ENCODE measurements around the gene BAD. TPM values are rescaled to one million over a fixed set of nuclear protein-coding genes. Genes with fewer than 3 reads are reported as not detected.

The BAD gene
- total and polyA plus RNA-seq, 2 experiments from 2014 or later = 52.0 to 122 TPM

GRCh38 chr11:64318766-64319761, 34.6 kb upstream of the BAD start:
- H3K9me3 ChIP-seq (ENCODE audit: low read depth) = no peaks in the 10 kb centered on the region
- peaks cover 29% of the 10 kb centered on the region for H3K79me2 ChIP-seq
- H3K27me3 ChIP-seq = no peaks in the 10 kb centered on the region
- DNase-seq (ENCODE audit: low spot score) = peak; percentile 25
- 37% methylated on average over 14 of the region's 19 CpGs for WGBS (ENCODE audit: low lambda C conversion rate, missing lambda C conversion rate)
- peak overlapping the region; percentile 79 for H3K4me2 ChIP-seq
- no peaks in the 10 kb centered on the region for H3K36me3 ChIP-seq (replicated peaks; ENCODE audit: insufficient read depth, low read depth)
- TF ChIP-seq EZH2phosphoT487 (IDR thresholded peaks at IDR 0.05; ENCODE audit: low read depth, severe bottlenecking, unreplicated experiment) (no peak), EZH2 (IDR thresholded peaks at IDR 0.05; ENCODE audit: borderline replicate concordance) (no peak)
- TF ChIP-seq, protein P1, sequence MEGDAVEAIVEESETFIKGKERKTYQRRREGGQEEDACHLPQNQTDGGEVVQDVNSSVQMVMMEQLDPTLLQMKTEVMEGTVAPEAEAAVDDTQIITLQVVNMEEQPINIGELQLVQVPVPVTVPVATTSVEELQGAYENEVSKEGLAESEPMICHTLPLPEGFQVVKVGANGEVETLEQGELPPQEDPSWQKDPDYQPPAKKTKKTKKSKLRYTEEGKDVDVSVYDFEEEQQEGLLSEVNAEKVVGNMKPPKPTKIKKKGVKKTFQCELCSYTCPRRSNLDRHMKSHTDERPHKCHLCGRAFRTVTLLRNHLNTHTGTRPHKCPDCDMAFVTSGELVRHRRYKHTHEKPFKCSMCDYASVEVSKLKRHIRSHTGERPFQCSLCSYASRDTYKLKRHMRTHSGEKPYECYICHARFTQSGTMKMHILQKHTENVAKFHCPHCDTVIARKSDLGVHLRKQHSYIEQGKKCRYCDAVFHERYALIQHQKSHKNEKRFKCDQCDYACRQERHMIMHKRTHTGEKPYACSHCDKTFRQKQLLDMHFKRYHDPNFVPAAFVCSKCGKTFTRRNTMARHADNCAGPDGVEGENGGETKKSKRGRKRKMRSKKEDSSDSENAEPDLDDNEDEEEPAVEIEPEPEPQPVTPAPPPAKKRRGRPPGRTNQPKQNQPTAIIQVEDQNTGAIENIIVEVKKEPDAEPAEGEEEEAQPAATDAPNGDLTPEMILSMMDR (IDR thresholded peaks at IDR 0.05; ENCODE audit: poor library complexity) = no peak
- peak overlapping the region; percentile 76 for H3K4me3 ChIP-seq
- H3K4me1 ChIP-seq (ENCODE audit: insufficient read depth) = peaks cover 25% of the 10 kb centered on the region
- H2AFZ ChIP-seq = peak overlapping the region; percentile 73
- no peaks in the 10 kb centered on the region for H4K20me1 ChIP-seq (ENCODE audit: insufficient read depth, poor library complexity, severe bottlenecking)
- H3K9me2 ChIP-seq (replicated peaks; ENCODE audit: insufficient read depth) = no peaks in the 10 kb centered on the region
- peak overlapping the region; percentile 98 for H3K27ac ChIP-seq

DNA sequence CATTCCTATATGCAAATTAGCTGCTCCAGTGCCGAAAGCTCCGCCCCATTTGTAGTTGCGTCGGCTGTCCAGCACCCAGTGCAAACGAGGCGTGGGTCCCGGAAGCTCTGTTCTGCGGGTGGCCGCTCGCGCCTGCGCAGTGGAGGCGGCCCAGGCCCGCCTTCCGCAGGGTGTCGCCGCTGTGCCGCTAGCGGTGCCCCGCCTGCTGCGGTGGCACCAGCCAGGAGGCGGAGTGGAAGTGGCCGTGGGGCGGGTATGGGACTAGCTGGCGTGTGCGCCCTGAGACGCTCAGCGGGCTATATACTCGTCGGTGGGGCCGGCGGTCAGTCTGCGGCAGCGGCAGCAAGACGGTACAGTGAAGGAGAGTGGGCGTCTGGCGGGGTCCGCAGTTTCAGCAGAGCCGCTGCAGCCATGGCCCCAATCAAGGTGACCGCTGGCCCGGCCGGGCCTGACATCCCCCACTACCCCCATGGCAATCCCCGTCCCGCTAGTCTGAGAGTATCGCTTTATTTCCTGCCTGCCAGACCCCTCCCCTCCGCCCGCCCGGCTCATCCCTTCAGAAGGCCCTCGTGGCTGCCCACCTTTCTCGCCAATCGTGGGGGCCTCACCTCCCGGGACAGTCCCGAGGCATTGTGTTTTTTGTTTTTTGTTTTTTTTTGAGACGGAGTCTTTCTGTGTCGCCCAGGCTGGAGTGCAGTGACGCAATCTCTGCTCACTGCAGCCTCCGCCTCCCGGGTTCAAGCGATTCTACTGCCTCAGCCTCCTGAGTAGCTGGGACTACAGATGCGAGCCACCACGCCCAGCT, 33.7 kb upstream of the BAD start, which contains the start of gene PRDX5:
Gene PRDX5 (plus strand): TSS at position 161 of the 805 bp plus-strand sequence. CDS start 95 bp downstream, at position 256.
- H3K4me2 ChIP-seq = peak within 1 kb of the TSS; percentile 79
- peak within 1 kb of the TSS; percentile 98 for H3K27ac ChIP-seq
- no peaks in the 10 kb centered on the region for H3K9me2 ChIP-seq (replicated peaks; ENCODE audit: insufficient read depth)
- no peaks in the 10 kb centered on the region for H3K9me3 ChIP-seq (ENCODE audit: low read depth)
- H3K4me1 ChIP-seq (ENCODE audit: insufficient read depth) = peaks cover 25% of the 10 kb centered on the region
- H3K4me3 ChIP-seq = peak within 1 kb of the TSS; percentile 76
- peaks cover 29% of the 10 kb centered on the region for H3K79me2 ChIP-seq
- no peak for TF ChIP-seq EZH2phosphoT487 (IDR thresholded peaks at IDR 0.05; ENCODE audit: low read depth, severe bottlenecking, unreplicated experiment)
- TF ChIP-seq, protein P1 (IDR thresholded peaks at IDR 0.05; ENCODE audit: poor library complexity) = peak; percentile 34
- 2% methylated on average over 59 of the region's 61 CpGs for WGBS (ENCODE audit: low lambda C conversion rate, missing lambda C conversion rate)
- H3K27me3 ChIP-seq = no peaks in the 10 kb centered on the region
- no peaks in the 10 kb centered on the region for H3K36me3 ChIP-seq (replicated peaks; ENCODE audit: insufficient read depth, low read depth)
- no peaks in the 10 kb centered on the region for H4K20me1 ChIP-seq (ENCODE audit: insufficient read depth, poor library complexity, severe bottlenecking)
- DNase-seq (ENCODE audit: low spot score) = peak; percentile 98
- peak within 1 kb of the TSS; percentile 73 for H2AFZ ChIP-seq

- Histone ChIP-seq H3K4me2 (peak within 1 kb of the TSS; percentile 79), H3K9me3 (ENCODE audit: low read depth) (no peaks in the 10 kb centered on the region), H3K9me2 (replicated peaks; ENCODE audit: insufficient read depth) (no peaks in the 10 kb centered on the region), H3K27ac (peak within 1 kb of the TSS; percentile 98), H3K79me2 (peaks cover 32% of the 10 kb centered on the region), H4K20me1 (ENCODE audit: insufficient read depth, poor library complexity, severe bottlenecking) (no peaks in the 10 kb centered on the region), H3K27me3 (no peaks in the 10 kb centered on the region), H3K4me3 (peak within 1 kb of the TSS; percentile 76), H2AFZ (peak within 1 kb of the TSS; percentile 73), H3K4me1 (ENCODE audit: insufficient read depth) (peaks cover 25% of the 10 kb centered on the region), H3K36me3 (replicated peaks; ENCODE audit: insufficient read depth, low read depth) (no peaks in the 10 kb centered on the region)
- peak; percentile 98 for DNase-seq (ENCODE audit: low spot score)
- TF ChIP-seq, protein P1 (IDR thresholded peaks at IDR 0.05; ENCODE audit: poor library complexity) = no peak
- TF ChIP-seq EZH2phosphoT487 (IDR thresholded peaks at IDR 0.05; ENCODE audit: low read depth, severe bottlenecking, unreplicated experiment) (no peak), EZH2 (IDR thresholded peaks at IDR 0.05; ENCODE audit: borderline replicate concordance) (no peak)
- WGBS (ENCODE audit: low lambda C conversion rate, missing lambda C conversion rate) = under 1% methylated on average over 42 of the region's 43 CpGs
Measured at GRCh38 chr11:64317325-64317960, 33.0 kb upstream of the BAD start, which contains the start of gene TRMT112. Gene TRMT112 (minus strand): TSS chr11:64317559. CDS start chr11:64317526, 33 bp downstream.

Measured in hepatocyte (in vitro differentiated cells).